ENCODE measurements around the gene MINK1. TPM values are rescaled to one million over a fixed set of nuclear protein-coding genes. Genes with fewer than 3 reads are reported as not detected.

The MINK1 gene
- total and polyA plus RNA-seq, 2 of the 13 experiments (the other 11 are each of a cell fraction or from before 2014, with no cell fraction given), result 17.2 to 63.9 TPM

- Histone ChIP-seq H3K79me2 (ENCODE audit: insufficient read depth, low read length) (peaks cover 5% of the 10 kb centered on the region), H3K27me3 (ENCODE audit: control insufficient read depth in 1 of 2, insufficient read depth in 2 of 2, low read length in 2 of 2) (no peaks in the 10 kb centered on the region), H3K4me2 (ENCODE audit: low read depth, low read length) (no peak overlapping the region), H3K36me3 (replicated peaks in 1 of 2; ENCODE audit: control insufficient read depth in 1 of 2, insufficient read depth in 2 of 2, low read length in 2 of 2) (peaks cover 1 to 31% of the 10 kb centered on the region in 2 experiments; a peak in 3 of 5 replicates), H3K4me1 (ENCODE audit: insufficient read depth, low read length) (no peaks in the 10 kb centered on the region), H4K20me1 (ENCODE audit: insufficient read depth, low read length) (no peaks in the 10 kb centered on the region), H3K4me3 (replicated peaks in 1 of 3; ENCODE audit: insufficient read depth in 1 of 3, low read depth in 2 of 3, low read length in 3 of 3) (no peak overlapping the region), H3K9me3 (ENCODE audit: low read length) (no peaks in the 10 kb centered on the region), H2AFZ (ENCODE audit: low read length) (no peak overlapping the region), H3K9ac (ENCODE audit: insufficient read depth, low read depth, low read length) (no peak overlapping the region), H3K27ac (ENCODE audit: extremely low read length, insufficient read depth, low read length) (no peak overlapping the region)
- ChIA-PET POLR2A (no interaction called here), CTCF (ENCODE audit: low intra/inter-chr PET ratio, low total read pairs) (no interaction called here)
- DNase-seq (ENCODE audit: low spot score), result no peak
- in situ Hi-C loops (cut with HindIII; ENCODE audit: extremely low pct_ligation_motif_present, low pct_unique_long_range_greater_than_20kb), result no loop called here
- no peak for FAIRE-seq
- no peak for ATAC-seq
- intact Hi-C loops (cut with micrococcal nuclease; ENCODE audit: unreplicated experiment), result no loop called here
- no TSS peak for BruUV-seq (replicated peaks)
- TF ChIP-seq RFX3 (CRISPR knock-in tag; IDR thresholded peaks at IDR 0.05), result no peak
- no peak for TF ChIP-seq TBX3 (IDR thresholded peaks at IDR 0.05; ENCODE audit: borderline replicate concordance)
- no peak for TF ChIP-seq MZF1 (CRISPR knock-in tag; IDR thresholded peaks at IDR 0.05; ENCODE audit: borderline replicate concordance)
- TF ChIP-seq ELF4 (CRISPR knock-in tag; IDR thresholded peaks at IDR 0.05; ENCODE audit: borderline replicate concordance), result no peak
- TF ChIP-seq GMEB2 (CRISPR knock-in tag; IDR thresholded peaks at IDR 0.05; ENCODE audit: low read depth), result no peak
- no peak for TF ChIP-seq MXD1 (CRISPR knock-in tag; IDR thresholded peaks at IDR 0.05)
- TF ChIP-seq ZBTB43 (CRISPR knock-in tag; conservative IDR thresholded peaks at IDR 0.05), result no peak
- TF ChIP-seq NR0B2 (CRISPR knock-in tag; IDR thresholded peaks at IDR 0.05), result no peak
- TF ChIP-seq HDAC6 (IDR thresholded peaks at IDR 0.05; ENCODE audit: low read depth, low read length), result no peak
- no peak for TF ChIP-seq CCAR2 (optimal IDR thresholded peaks at IDR 0.05; ENCODE audit: low read depth, low read length)
- no peak for TF ChIP-seq SSRP1 (CRISPR knock-in tag; IDR thresholded peaks at IDR 0.05)
- no peak for TF ChIP-seq ELF1 (CRISPR knock-in tag; IDR thresholded peaks at IDR 0.05)
- TF ChIP-seq PPARG (CRISPR knock-in tag; conservative IDR thresholded peaks at IDR 0.05), result no peak
- TF ChIP-seq ZNF350 (CRISPR knock-in tag; IDR thresholded peaks at IDR 0.05; ENCODE audit: borderline replicate concordance, low read depth), result no peak
- no peak for TF ChIP-seq ZNF580 (CRISPR knock-in tag; IDR thresholded peaks at IDR 0.05; ENCODE audit: borderline replicate concordance, low read depth)
- no peak for TF ChIP-seq ZNF557 (CRISPR knock-in tag; IDR thresholded peaks at IDR 0.05)
- TF ChIP-seq NR2F6 (IDR thresholded peaks at IDR 0.05), result no peak
- no peak for TF ChIP-seq NR2F6 (CRISPR knock-in tag; IDR thresholded peaks at IDR 0.05)
- TF ChIP-seq HCFC1 (IDR thresholded peaks at IDR 0.05; ENCODE audit: low read depth, low read length), result no peak
- TF ChIP-seq KLF13 (CRISPR knock-in tag; IDR thresholded peaks at IDR 0.05), result no peak
- TF ChIP-seq USF2 (IDR thresholded peaks at IDR 0.05; ENCODE audit: low read depth, low read length), result no peak
- TF ChIP-seq USF2 (CRISPR knock-in tag; IDR thresholded peaks at IDR 0.05; ENCODE audit: borderline replicate concordance), result no peak
- 92% methylated on average over 2 of the region's 2 CpGs for WGBS (ENCODE audit: low lambda C conversion rate)
Measured at GRCh38 chr17:4870855-4871254, 37.7 kb downstream of the MINK1 start.
